Urinary bladder (tissue), 4 donors: ENCODE results near the gene MTF2. TPM values are rescaled to one million over a fixed set of nuclear protein-coding genes. Genes with fewer than 3 reads are reported as not detected.
A peak's percentile ranks its signal among the peaks of the same experiment; 100 is the strongest.
"Not testable (repeated sequence)": the region's sequence is repeated elsewhere in the genome, so short reads cannot be mapped to it uniquely, and the experiment has no call there.

Source experiments
- DNase-seq: peaks from one replicate; pipeline ENCODE4 v3.0.0-alpha.2; 2015; ENCODE audit errors: extremely low spot score
- H3K27ac ChIP-seq: one replicate; pipeline ENCODE4 v1.5.1; 2013; ENCODE audit warnings: low read depth, mild to moderate bottlenecking, moderate library complexity
- H3K36me3 ChIP-seq: one replicate; pipeline ENCODE4 v1.6.1; 2013; ENCODE audit warnings: mild to moderate bottlenecking, moderate library complexity; ENCODE audit not compliant: insufficient read depth
- H3K4me1 ChIP-seq: one replicate; pipeline ENCODE4 v1.6.1; 2013; ENCODE audit warnings: mild to moderate bottlenecking, moderate library complexity; ENCODE audit not compliant: insufficient read depth
- H3K4me3 ChIP-seq: one replicate; pipeline ENCODE4 v1.5.1; 2013; ENCODE audit warnings: low read depth, low read length
- WGBS: extraction: QIAGEN DNeasy Blood & Tissue Kit; methylation state at CpG from one replicate; pipeline ENCODE4 v1.1.7; 2013; 5-methylcytosine and 5-hydroxymethylcytosine counted together
- polyA plus RNA-seq: library from polyadenylated mRNA; stranded (reverse); fragments of 200-250 nt; gene quantifications from one replicate; pipeline ENCODE4 v1.2.3, GENCODE V29; 2013
- total RNA-seq: library from RNA; depleted of rRNA; stranded (reverse); fragments of >200 nt; gene quantifications from one replicate; pipeline ENCODE4 v1.2.3, GENCODE V29; 2014
- donor health status: healthy with polysubstance abuse.
- donor health status: healthy.

The MTF2 gene
- total and polyA plus RNA-seq, 2 donors: 7.9 to 72.4 TPM

DNA sequence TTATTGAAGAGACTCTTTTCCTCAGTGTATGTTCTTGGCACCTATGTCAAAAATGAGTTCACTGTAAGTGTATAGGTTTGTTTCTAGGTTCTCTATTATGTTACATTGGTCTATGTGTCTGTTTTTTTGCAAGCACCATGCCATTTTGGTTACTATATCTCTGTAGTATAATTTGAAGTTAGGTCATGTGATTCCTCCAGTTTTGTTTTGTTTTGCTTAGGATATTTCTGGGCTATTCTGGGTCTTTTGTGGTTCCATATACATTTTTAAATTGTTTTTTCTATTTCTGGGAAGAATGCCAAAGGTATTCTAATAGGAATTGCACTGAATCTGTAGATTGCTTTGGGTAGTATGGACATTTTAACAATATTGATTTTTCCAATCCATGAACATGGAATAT, 87.9 kb downstream of the MTF2 start:
- DNase-seq: no peak
- Histone ChIP-seq H3K4me3 (no peak overlapping the region), H3K27ac (no peak overlapping the region), H3K36me3 (no peaks in the 10 kb centered on the region), H3K4me1 (no peaks in the 10 kb centered on the region)

DNA sequence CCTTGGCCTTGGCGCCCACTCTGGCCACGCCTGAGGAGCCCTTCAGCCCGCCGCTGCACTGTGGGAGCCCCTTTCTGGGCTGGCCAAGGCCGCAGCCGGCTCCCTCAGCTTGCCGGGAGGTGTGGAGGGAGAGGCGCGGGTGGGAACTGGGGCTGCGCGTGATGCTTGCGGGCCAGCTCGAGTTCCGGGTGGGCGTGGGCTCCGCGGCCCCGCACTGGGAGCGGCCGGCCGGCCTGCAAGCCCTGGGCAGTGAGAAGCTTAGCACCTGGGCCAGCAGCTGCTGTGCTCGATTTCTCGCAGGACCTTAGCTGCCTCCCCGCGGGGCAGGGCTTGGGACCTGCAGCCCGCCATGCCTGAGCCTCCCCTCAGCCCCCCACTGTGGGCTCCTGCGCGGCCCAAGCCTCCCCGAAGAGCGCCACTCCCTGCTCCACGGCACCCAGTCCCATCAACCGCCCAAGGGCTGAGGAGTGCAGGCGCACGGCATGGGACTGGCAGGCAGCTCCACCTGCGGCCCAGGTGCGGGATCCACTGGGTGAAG, 91.1 kb downstream of the MTF2 start:
- WGBS: 98% methylated on average over 36 of the region's 36 CpGs
- not testable (repeated sequence) for H3K36me3 ChIP-seq, H3K4me3 ChIP-seq, H3K4me1 ChIP-seq, H3K27ac ChIP-seq, DNase-seq

DNA sequence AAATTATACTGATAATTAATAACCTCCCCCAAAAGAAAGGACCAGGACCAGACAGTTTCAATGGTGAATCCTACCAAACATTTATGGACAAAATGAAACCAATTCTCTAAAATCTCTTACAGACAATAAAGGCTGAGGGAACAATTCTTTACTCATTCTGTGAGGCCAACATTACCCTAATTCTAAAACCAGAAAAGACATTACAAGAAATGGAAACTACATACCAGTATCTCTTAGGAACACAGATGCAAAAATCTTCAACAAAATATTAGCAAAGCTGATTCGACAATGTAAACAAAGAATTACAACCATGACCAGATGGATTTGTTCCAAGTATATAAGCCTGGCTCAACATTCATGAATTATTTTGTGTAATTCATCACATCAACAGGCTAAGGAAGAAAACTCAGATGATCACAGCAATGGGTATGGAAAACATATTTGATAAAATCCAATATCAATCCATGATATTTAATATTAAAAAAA, 92.5 kb downstream of the MTF2 start:
- no peaks in the 10 kb centered on the region for H3K4me1 ChIP-seq

DNA sequence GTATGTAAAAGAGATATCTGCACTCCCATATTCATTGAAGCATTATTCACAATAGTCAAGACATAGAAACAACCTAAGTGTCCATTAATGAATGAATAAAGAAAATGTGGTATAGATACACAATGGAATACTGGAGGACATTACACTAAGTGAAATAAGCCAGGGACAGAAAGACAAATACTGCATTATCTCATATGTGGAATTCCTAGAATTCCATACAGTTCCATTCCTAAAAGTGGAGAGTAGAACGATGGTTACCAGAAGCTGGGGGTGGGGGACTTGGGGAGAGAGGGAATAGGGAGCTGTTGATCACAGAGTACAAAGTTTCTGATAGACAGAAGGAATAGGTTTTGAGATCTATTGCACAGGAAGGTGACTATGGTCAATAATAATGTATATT, 93.7 kb downstream of the MTF2 start:
- 25% methylated on average over 1 of the region's 1 CpG for WGBS

More for the DNA sequence above, 92.5 kb downstream of the MTF2 start:
- no peak overlapping the region for H3K27ac ChIP-seq
- no peaks in the 10 kb centered on the region for H3K36me3 ChIP-seq
- no peak for DNase-seq
- 31% methylated on average over 1 of the region's 1 CpG for WGBS
- no peak overlapping the region for H3K4me3 ChIP-seq

DNA sequence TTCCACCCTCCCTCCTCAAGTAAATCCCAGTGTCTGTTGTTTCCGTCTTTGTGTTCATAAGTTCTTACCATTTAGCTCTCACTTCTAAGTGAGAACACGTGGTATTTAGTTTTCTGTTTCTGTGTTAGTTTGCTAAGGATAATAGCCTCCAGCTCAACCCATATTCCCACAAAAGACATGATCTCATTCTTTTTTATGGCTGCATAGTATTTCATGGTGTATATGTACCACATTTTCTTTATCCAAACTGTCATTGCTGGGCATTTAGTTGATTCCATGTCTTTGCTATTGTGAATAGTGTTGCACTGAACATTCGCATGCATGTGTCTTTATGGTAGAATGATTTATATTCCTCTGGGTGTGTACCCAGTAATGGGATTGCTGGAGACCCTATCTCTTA, 95.6 kb downstream of the MTF2 start:
- not testable (repeated sequence) for H3K27ac ChIP-seq, H3K36me3 ChIP-seq, H3K4me1 ChIP-seq, DNase-seq, H3K4me3 ChIP-seq
- WGBS: over 99% methylated on average over 3 of the region's 3 CpGs

More for the DNA sequence above, 93.7 kb downstream of the MTF2 start:
- no peak for DNase-seq
- Histone ChIP-seq H3K27ac (no peak overlapping the region), H3K4me3 (no peak overlapping the region), H3K4me1 (no peaks in the 10 kb centered on the region), H3K36me3 (no peaks in the 10 kb centered on the region)

DNA sequence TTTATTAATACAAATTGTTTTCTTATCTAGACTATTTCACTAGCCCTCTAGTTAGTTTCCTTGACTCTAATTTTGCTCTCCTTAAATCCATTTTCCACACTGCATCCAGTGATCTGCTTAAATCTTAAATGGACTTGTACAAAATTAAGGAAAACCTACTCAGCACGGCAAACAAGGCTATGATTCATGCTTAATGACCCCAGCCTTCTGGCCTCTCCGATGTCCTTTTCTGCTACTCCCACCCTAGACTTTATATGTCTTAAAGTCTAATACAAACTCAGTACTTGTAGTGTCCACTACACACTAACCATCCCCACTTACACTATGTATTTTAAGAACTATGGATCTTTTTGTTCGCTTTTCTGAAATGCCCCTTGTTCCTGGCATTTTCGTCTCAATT, 98.9 kb downstream of the MTF2 start:
- Histone ChIP-seq H3K4me1 (no peaks in the 10 kb centered on the region), H3K36me3 (no peaks in the 10 kb centered on the region), H3K4me3 (peak overlapping the region; percentile 35), H3K27ac (no peak overlapping the region)
- WGBS: 29% methylated on average over 4 of the region's 4 CpGs
- no peak for DNase-seq

DNA sequence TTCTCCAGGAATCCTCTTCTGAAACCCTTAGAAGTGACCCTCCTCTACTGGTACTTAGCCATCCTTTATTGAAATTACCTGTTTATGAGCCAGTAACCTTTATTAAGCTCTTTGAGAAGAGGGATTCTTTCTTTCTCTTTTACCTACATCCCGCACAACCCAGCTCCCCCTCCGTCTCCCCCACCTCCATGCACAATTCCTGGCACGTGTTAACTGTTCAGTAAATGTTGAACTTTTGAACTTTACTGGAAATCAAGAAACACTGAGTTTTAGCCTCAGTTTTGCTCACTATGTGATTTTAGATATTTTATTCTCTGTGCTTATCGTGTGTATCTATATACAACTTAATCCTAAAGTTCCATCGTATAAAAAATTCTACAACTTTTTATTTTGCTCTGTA, 99.3 kb downstream of the MTF2 start:
- no peak overlapping the region for H3K27ac ChIP-seq
- DNase-seq: no peak

DNA sequence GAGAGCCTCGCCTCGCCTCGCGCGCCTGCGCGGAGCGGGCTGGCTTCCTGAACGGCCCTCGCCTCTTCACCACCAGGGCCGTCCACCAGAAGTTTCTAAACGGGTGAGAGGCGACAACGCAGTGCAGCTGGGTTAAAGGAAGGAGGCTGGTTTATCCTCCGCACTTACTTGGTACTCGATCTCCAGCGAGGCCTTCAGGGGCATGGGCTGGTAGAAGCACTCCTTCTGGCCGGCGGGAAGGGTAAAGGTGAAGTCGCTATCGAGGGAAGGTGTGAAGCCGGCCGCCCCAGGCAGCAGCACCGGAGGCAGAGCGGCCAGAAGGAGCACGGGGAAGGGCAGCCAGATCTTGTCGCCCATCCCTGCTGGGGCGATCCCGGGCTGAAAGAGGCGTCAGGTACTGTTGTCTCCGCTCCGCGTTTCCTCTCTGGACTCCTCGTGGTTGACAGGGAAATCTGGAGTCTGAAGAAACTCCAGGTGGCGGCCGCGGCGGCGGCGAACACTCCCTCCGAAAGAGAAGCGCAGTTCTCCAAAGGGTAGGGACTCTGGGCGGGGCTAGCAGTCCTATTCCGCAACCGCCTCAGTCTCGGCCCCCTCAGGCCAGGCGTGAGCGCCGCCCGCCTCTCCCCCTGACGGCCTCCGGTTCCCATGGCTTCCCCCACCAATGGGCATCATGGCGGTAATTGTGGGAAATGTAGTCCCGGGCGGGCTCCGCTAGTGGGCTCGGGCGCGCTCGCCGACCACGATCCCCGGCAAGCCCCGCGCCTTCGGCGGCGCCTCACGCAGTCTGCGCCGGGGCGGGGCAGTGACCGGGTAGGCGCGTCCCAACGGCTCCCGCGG, 101.0 kb downstream of the MTF2 start, which contains the start of gene TMED5:
Gene TMED5, minus strand, starts transcription at position 528 of the 837 bp plus-strand sequence. Its CDS starts 171 bp downstream, at position 357.
- Histone ChIP-seq H3K4me3 (peak within 1 kb of the TSS; percentile 55), H3K4me1 (no peaks in the 10 kb centered on the region), H3K36me3 (no peaks in the 10 kb centered on the region), H3K27ac (peak within 1 kb of the TSS; percentile 98)
- peak; percentile 97 for DNase-seq
- under 1% methylated on average over 78 of the region's 78 CpGs for WGBS

More for the DNA sequence above, 99.3 kb downstream of the MTF2 start:
- no peaks in the 10 kb centered on the region for H3K4me1 ChIP-seq
- 17% methylated on average over 5 of the region's 5 CpGs for WGBS
- H3K4me3 ChIP-seq: peak overlapping the region; percentile 35
- H3K36me3 ChIP-seq: no peaks in the 10 kb centered on the region

DNA sequence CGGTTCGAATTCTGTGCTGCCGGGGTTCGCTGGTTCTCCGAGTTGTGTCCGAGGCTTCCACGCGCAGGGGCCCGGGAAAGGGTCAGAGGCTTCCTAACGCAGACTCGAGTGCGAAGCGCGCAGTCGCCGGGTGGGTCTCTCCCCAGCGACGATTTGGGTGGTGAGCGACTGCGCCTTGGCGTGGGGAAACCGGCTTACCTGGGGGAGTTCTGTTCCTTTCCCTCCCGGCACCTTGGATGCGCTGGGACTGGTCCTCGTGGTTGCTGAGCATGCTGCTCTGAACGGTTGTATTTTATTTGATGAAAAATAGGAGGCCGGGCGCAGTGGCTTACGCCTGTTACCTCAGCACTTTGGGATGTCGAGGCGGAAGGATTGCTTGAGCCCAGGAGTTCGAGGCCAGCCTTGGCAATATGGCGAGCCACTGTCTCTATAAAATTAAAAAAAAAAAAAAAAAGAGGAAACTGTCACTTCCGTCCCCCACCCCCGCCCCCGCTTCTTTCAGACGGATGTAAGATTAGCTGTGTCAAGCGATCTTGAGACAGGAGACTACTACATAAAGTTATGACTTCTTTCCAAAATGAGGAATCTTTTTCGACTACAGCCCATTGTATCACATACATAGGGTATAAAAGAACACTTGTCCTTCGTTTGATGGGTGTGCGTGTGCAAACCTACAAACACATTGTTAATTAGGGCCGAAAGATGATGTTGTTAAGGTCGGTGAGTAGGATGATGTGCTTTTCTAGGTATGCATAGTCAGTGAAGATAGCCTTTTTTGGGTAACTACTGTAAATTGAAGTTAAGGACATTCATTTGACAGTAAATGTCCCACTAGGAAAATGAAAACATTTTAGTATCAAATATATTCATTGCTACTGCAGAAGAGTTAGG, 101.9 kb downstream of the MTF2 start, which contains the start of gene CCDC18:
Gene CCDC18, plus strand, starts transcription at position 2 of the 891 bp plus-strand sequence. CDS start 2,638 bp downstream, outside the sequence.
- Histone ChIP-seq H3K27ac (peak within 1 kb of the TSS; percentile 98), H3K4me3 (peak within 1 kb of the TSS; percentile 55), H3K4me1 (no peaks in the 10 kb centered on the region), H3K36me3 (no peaks in the 10 kb centered on the region)
- DNase-seq: no peak
- WGBS: 2% methylated on average over 43 of the region's 43 CpGs

DNA sequence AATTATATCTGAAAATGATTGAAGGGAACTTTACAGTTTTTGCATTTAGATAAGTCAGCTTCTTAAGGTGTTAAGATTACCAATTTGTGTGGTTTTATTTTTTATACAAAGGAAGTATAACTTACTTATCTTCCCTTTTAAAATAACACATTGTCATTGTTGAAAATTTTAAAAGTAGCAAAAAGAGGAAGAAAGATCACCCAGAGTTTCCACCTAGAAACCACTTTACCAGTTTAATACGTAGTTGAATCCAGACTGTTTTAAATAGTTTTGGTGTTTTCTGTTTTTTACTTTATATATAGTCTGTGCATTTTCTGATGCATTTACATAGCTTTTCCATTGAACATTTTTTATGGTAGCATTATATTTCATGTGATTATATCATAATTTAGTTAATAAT, 107.6 kb downstream of the MTF2 start:
- no peak for DNase-seq
- WGBS: 88% methylated on average over 1 of the region's 1 CpG
- no peak overlapping the region for H3K27ac ChIP-seq
- no peak overlapping the region for H3K4me3 ChIP-seq
- no peaks in the 10 kb centered on the region for H3K36me3 ChIP-seq
- H3K4me1 ChIP-seq: no peaks in the 10 kb centered on the region

Other genes with a start within 250 kb of the MTF2 start
- gene RPL5, start 247.2 kb upstream of the MTF2 start, total RNA-seq: 1,628 TPM
- gene RPL5, start 247.2 kb upstream of the MTF2 start, polyA plus RNA-seq: 1,942 TPM
- 21.8 TPM for gene DIPK1A, start 117.8 kb upstream of the MTF2 start, total RNA-seq
- gene DIPK1A, start 117.8 kb upstream of the MTF2 start, polyA plus RNA-seq: 22.8 TPM
- 72.3 TPM for gene TMED5, start 101.1 kb downstream of the MTF2 start, total RNA-seq
- gene TMED5, start 101.1 kb downstream of the MTF2 start, polyA plus RNA-seq: 31.5 TPM
- 16.7 TPM for gene CCDC18, start 101.4 kb downstream of the MTF2 start, total RNA-seq
- 2.2 TPM for gene CCDC18, start 101.4 kb downstream of the MTF2 start, polyA plus RNA-seq